HEK293 (cell line): ENCODE results near the gene SGF29.
A peak's percentile ranks its signal among the peaks of the same experiment; 100 is the strongest.

Experiments
- CTCF ChIA-PET: fragments of 350-600 bp; formaldehyde crosslinking; extraction: SDS; loops from one replicate; lab custom pipeline; 2021; ENCODE audit warnings: antibody characterized with exemption; lab: Yijun Ruan, JAX
- POLR2A ChIA-PET: fragments of 300-600 bp; formaldehyde crosslinking; extraction: SDS; loops from one replicate; lab custom pipeline; 2020; ENCODE audit warnings: antibody characterized with exemption, inconsistent platforms; lab: Yijun Ruan, JAX
- H3K27ac ChIP-seq: fragments of 200-500 bp; sonication (Bioruptor generic); 2 replicates; pipeline ENCODE4 v1.5.1; 2014; ENCODE audit warnings: low read depth, low read length, control low read depth, inconsistent platforms; ENCODE audit errors: extremely low read depth
- H3K36me3 ChIP-seq, 2 experiments: fragments of 200-500 bp in 1 of 2; sonication (Bioruptor generic) in 1 of 2; 1 replicate in 1 of 2; 2 replicates in 1 of 2; pipeline ENCODE4 v1.5.1; 2014 to 2017; ENCODE audit warnings: inconsistent platforms in 2 of 2, low read length in 2 of 2; ENCODE audit not compliant: control insufficient read depth in 2 of 2, insufficient read depth in 1 of 2
- H3K4me1 ChIP-seq: fragments of 200-500 bp; sonication (Bioruptor generic); 2 replicates; pipeline ENCODE4 v1.5.1; 2014; ENCODE audit warnings: mild to moderate bottlenecking, low read length, inconsistent platforms; ENCODE audit not compliant: control insufficient read depth, insufficient read depth
- H3K4me3 ChIP-seq: 2 replicates; pipeline ENCODE4 v1.5.1; 2011; ENCODE audit warnings: low read depth, mild to moderate bottlenecking, control low read depth, low read length, moderate library complexity
- H3K9me3 ChIP-seq: fragments of 200-500 bp; sonication (Bioruptor generic); 2 replicates; pipeline ENCODE4 v1.5.1; 2014; ENCODE audit warnings: low read depth, low read length, inconsistent platforms; ENCODE audit not compliant: control insufficient read depth, insufficient read depth
- HOXD13 ChIP-seq: sonication (generic); formaldehyde crosslinking; IDR thresholded peaks from 2 replicates; pipeline ENCODE4 v1.8.0; 2022; ENCODE audit warnings: missing genetic modification reagents, borderline replicate concordance
- KLF10 ChIP-seq: fragments of 450-650 bp; IDR thresholded peaks from 2 replicates; pipeline ENCODE4 v1.5.1; 2018; ENCODE audit warnings: missing biosample characterization, mild to moderate bottlenecking, missing genetic modification characterization
- ZBTB17 ChIP-seq: fragments of 450-650 bp; formaldehyde crosslinking; IDR thresholded peaks from 2 replicates; pipeline ENCODE4 v1.5.1; 2016; ENCODE audit warnings: missing biosample characterization, missing genetic modification characterization
- ZEB2 ChIP-seq: fragments of 450-650 bp; formaldehyde crosslinking; IDR thresholded peaks from 2 replicates; pipeline ENCODE4 v1.5.1; 2016; ENCODE audit warnings: missing biosample characterization, missing genetic modification characterization
- ZFP3 ChIP-seq: fragments of 450-650 bp; formaldehyde crosslinking; IDR thresholded peaks from 2 replicates; pipeline ENCODE4 v1.5.1; 2016; ENCODE audit warnings: low read depth, missing biosample characterization, missing genetic modification characterization
- ZNF10 ChIP-seq: fragments of 450-650 bp; formaldehyde crosslinking; IDR thresholded peaks from 2 replicates; pipeline ENCODE4 v1.5.1; 2017; ENCODE audit warnings: missing biosample characterization, missing genetic modification characterization
- ZNF140 ChIP-seq: fragments of 450-650 bp; formaldehyde crosslinking; IDR thresholded peaks from 2 replicates; pipeline ENCODE4 v1.5.1; 2016; ENCODE audit warnings: missing biosample characterization, missing genetic modification characterization
- ZNF266 ChIP-seq: fragments of 450-650 bp; formaldehyde crosslinking; IDR thresholded peaks from 2 replicates; pipeline ENCODE4 v1.5.1; 2016; ENCODE audit warnings: missing biosample characterization, missing genetic modification characterization, low read depth
- ZNF324 ChIP-seq: fragments of 450-650 bp; formaldehyde crosslinking; IDR thresholded peaks from 2 replicates; pipeline ENCODE4 v1.5.1; 2016; ENCODE audit warnings: missing biosample characterization, missing genetic modification characterization
- ZNF404 ChIP-seq: fragments of 450-650 bp; formaldehyde crosslinking; IDR thresholded peaks from 2 replicates; pipeline ENCODE4 v1.5.1; 2017; ENCODE audit warnings: missing biosample characterization, missing genetic modification characterization
- ZNF510 ChIP-seq: fragments of 450-650 bp; formaldehyde crosslinking; IDR thresholded peaks from 2 replicates; pipeline ENCODE4 v1.5.1; 2018; ENCODE audit warnings: mild to moderate bottlenecking, missing genetic modification characterization, missing biosample characterization; ENCODE audit not compliant: insufficient replicate concordance
- ZNF544 ChIP-seq: fragments of 450-650 bp; formaldehyde crosslinking; IDR thresholded peaks from 2 replicates; pipeline ENCODE4 v1.5.0; 2017; ENCODE audit warnings: missing biosample characterization, missing genetic modification characterization
- ZNF548 ChIP-seq: fragments of 450-650 bp; formaldehyde crosslinking; IDR thresholded peaks from 2 replicates; pipeline ENCODE4 v1.5.1; 2016; ENCODE audit warnings: missing biosample characterization, missing genetic modification characterization
- ZNF555 ChIP-seq: fragments of 450-650 bp; formaldehyde crosslinking; conservative IDR thresholded peaks from 2 replicates; pipeline ENCODE4 v1.5.1; 2017; ENCODE audit warnings: missing biosample characterization, mild to moderate bottlenecking, missing genetic modification characterization, inconsistent platforms
- ZNF701 ChIP-seq: fragments of 450-650 bp; formaldehyde crosslinking; IDR thresholded peaks from 2 replicates; pipeline ENCODE4 v1.5.1; 2016; ENCODE audit warnings: missing biosample characterization, missing genetic modification characterization
- ZNF76 ChIP-seq: fragments of 450-650 bp; formaldehyde crosslinking; IDR thresholded peaks from 2 replicates; pipeline ENCODE4; 2016; ENCODE audit warnings: low read depth, missing biosample characterization, missing genetic modification characterization, borderline replicate concordance
- TF ChIP-seq, protein P1 (sequence below): sonication (generic); formaldehyde crosslinking; IDR thresholded peaks from 2 replicates; pipeline ENCODE4 v1.8.1; 2022; ENCODE audit warnings: mild to moderate bottlenecking, moderate library complexity, missing genetic modification reagents
- TF ChIP-seq, protein P2 (sequence below): fragments of 450-650 bp; formaldehyde crosslinking; IDR thresholded peaks from 2 replicates; pipeline ENCODE4 v1.5.1; 2016; ENCODE audit warnings: missing biosample characterization, missing genetic modification characterization
- TF ChIP-seq, protein P3 (sequence below): fragments of 450-650 bp; formaldehyde crosslinking; conservative IDR thresholded peaks from 2 replicates; pipeline ENCODE4 v1.5.1; 2016; ENCODE audit warnings: low read depth, missing biosample characterization, missing genetic modification characterization
- TF ChIP-seq, protein P4 (sequence below): fragments of 450-650 bp; formaldehyde crosslinking; IDR thresholded peaks from 2 replicates; pipeline ENCODE4 v1.5.1; 2017; ENCODE audit warnings: missing biosample characterization, missing genetic modification characterization

SGF29 gene

DNA sequence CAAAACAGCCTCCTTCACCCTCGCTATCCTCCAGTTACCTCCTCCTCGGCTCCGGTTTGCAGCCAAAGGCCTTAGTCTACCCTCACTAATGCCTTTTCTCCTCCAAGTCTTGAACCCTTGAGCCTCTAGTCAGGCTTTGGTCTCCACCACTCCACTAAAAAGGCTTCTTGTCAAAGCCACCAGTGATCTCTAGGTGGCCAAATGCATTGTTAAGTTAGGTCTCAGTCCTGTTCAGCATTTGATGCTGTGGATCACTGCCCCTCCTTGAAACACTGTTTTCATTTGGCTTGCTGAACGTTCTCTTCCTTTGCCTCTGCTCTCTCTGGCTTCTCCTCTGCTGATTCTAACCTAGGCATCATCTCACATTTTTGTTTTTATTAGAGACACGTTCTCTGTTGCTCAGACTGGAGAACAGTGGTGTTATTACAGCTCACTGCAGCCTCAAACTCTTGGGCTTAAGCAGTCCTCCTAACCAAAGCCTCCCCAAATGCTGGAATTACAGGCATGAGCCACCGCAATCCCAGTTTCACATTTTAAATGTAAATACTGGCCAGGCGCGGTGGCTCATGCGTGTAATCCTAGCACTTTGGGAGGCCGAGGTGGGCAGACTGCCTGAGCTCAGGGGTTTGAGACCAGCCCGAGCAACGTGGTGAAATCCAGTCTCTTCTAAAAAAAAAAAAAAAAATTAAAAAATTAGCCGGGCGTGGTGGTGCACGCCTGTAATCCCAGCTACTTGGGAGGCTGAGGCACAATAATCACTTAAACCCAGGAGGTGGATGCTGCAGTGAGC lies 1.1 kb downstream of the SGF29 start:
- Histone ChIP-seq H3K27ac (no peak overlapping the region), H3K9me3 (no peaks in the 10 kb centered on the region), H3K4me1 (peaks cover 6% of the 10 kb centered on the region; the same call in 1 of the 2 replicates), H3K4me3 (peak overlapping the region; percentile 30), H3K36me3 (peaks cover 4 to 7% of the 10 kb centered on the region in 2 experiments; a peak in 2 of 3 replicates)
- POLR2A ChIA-PET, result interaction anchor here (1.0 to 1.3 kb wide), 3 partner anchors 10 to 49 kb away, joined by 3 to 6 read pairs (median 5); no protein-coding TSS in a partner anchor
- CTCF ChIA-PET, result interaction anchor here (0.6 to 1.7 kb wide), 6 partner anchors 12 to 233 kb away, joined by 3 to 5 read pairs (median 4); no protein-coding TSS in a partner anchor
- no peak for TF ChIP-seq ZNF510 (tag by site-specific recombination)
- no peak for TF ChIP-seq ZNF404
- TF ChIP-seq ZNF76 (tag by site-specific recombination), result no peak
- TF ChIP-seq ZNF10, result no peak
- TF ChIP-seq ZFP3, result no peak
- TF ChIP-seq ZNF555, result no peak
- TF ChIP-seq ZNF324 (tag by site-specific recombination), result no peak
- TF ChIP-seq ZNF701, result no peak
- TF ChIP-seq ZNF140 (tag by site-specific recombination), result no peak
- TF ChIP-seq, protein P1, sequence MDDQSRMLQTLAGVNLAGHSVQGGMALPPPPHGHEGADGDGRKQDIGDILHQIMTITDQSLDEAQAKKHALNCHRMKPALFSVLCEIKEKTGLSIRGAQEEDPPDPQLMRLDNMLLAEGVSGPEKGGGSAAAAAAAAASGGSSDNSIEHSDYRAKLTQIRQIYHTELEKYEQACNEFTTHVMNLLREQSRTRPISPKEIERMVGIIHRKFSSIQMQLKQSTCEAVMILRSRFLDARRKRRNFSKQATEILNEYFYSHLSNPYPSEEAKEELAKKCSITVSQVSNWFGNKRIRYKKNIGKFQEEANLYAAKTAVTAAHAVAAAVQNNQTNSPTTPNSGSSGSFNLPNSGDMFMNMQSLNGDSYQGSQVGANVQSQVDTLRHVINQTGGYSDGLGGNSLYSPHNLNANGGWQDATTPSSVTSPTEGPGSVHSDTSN, result no peak
- TF ChIP-seq KLF10 (tag by site-specific recombination), result no peak
- no peak for TF ChIP-seq ZNF544
- TF ChIP-seq ZNF548 (tag by site-specific recombination), result no peak
- TF ChIP-seq HOXD13, result no peak
- TF ChIP-seq, protein P2, sequence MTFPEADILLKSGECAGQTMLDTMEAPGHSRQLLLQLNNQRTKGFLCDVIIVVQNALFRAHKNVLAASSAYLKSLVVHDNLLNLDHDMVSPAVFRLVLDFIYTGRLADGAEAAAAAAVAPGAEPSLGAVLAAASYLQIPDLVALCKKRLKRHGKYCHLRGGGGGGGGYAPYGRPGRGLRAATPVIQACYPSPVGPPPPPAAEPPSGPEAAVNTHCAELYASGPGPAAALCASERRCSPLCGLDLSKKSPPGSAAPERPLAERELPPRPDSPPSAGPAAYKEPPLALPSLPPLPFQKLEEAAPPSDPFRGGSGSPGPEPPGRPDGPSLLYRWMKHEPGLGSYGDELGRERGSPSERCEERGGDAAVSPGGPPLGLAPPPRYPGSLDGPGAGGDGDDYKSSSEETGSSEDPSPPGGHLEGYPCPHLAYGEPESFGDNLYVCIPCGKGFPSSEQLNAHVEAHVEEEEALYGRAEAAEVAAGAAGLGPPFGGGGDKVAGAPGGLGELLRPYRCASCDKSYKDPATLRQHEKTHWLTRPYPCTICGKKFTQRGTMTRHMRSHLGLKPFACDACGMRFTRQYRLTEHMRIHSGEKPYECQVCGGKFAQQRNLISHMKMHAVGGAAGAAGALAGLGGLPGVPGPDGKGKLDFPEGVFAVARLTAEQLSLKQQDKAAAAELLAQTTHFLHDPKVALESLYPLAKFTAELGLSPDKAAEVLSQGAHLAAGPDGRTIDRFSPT, result no peak
- TF ChIP-seq ZNF266 (tag by site-specific recombination), result no peak
- TF ChIP-seq ZBTB17 (tag by site-specific recombination), result no peak
- TF ChIP-seq ZEB2 (tag by site-specific recombination), result no peak

DNA sequence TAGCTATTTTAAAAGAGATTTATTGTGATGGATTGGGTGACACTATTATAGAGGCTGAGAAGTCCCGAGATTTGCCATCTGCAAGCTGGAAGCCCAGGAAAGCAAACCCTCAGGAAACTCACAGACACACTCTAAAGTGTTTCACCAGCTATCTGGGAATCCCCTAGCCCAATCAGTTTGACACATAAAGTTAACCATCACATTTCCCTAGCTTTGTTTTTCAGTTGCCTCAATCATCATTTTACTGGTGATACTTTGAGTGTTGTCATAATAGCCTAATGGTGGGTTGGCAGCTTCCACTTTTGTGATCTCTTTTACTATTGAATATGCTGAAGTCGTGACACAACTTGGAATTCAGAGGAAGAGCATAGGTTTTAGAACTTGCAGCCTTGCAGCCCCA lies 1.8 kb downstream of the SGF29 start:
- Histone ChIP-seq H3K36me3 (peaks cover 4 to 7% of the 10 kb centered on the region in 2 experiments; a peak in 2 of 3 replicates), H3K9me3 (no peaks in the 10 kb centered on the region), H3K4me1 (peaks cover 6% of the 10 kb centered on the region; the same call in 1 of the 2 replicates), H3K4me3 (no peak overlapping the region), H3K27ac (no peak overlapping the region)
- ChIA-PET CTCF (interaction anchor here (0.6 to 1.7 kb wide), 5 partner anchors 25 to 880 kb away, joined by 3 to 5 read pairs (median 3); no protein-coding TSS in a partner anchor), POLR2A (no interaction called here)
- TF ChIP-seq, protein P3, sequence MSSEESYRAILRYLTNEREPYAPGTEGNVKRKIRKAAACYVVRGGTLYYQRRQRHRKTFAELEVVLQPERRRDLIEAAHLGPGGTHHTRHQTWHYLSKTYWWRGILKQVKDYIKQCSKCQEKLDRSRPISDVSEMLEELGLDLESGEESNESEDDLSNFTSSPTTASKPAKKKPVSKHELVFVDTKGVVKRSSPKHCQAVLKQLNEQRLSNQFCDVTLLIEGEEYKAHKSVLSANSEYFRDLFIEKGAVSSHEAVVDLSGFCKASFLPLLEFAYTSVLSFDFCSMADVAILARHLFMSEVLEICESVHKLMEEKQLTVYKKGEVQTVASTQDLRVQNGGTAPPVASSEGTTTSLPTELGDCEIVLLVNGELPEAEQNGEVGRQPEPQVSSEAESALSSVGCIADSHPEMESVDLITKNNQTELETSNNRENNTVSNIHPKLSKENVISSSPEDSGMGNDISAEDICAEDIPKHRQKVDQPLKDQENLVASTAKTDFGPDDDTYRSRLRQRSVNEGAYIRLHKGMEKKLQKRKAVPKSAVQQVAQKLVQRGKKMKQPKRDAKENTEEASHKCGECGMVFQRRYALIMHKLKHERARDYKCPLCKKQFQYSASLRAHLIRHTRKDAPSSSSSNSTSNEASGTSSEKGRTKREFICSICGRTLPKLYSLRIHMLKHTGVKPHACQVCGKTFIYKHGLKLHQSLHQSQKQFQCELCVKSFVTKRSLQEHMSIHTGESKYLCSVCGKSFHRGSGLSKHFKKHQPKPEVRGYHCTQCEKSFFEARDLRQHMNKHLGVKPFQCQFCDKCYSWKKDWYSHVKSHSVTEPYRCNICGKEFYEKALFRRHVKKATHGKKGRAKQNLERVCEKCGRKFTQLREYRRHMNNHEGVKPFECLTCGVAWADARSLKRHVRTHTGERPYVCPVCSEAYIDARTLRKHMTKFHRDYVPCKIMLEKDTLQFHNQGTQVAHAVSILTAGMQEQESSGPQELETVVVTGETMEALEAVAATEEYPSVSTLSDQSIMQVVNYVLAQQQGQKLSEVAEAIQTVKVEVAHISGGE (tag by site-specific recombination), result no peak
- no peak for TF ChIP-seq ZNF140 (tag by site-specific recombination)
- TF ChIP-seq, protein P4, sequence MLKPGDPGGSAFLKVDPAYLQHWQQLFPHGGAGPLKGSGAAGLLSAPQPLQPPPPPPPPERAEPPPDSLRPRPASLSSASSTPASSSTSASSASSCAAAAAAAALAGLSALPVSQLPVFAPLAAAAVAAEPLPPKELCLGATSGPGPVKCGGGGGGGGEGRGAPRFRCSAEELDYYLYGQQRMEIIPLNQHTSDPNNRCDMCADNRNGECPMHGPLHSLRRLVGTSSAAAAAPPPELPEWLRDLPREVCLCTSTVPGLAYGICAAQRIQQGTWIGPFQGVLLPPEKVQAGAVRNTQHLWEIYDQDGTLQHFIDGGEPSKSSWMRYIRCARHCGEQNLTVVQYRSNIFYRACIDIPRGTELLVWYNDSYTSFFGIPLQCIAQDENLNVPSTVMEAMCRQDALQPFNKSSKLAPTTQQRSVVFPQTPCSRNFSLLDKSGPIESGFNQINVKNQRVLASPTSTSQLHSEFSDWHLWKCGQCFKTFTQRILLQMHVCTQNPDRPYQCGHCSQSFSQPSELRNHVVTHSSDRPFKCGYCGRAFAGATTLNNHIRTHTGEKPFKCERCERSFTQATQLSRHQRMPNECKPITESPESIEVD (tag by site-specific recombination), result no peak
